Measurements from ENCODE around the gene BTNL9. TPM values are rescaled to one million over a fixed set of nuclear protein-coding genes. Genes with fewer than 3 reads are reported as not detected.

BTNL9 gene
- total and polyA plus RNA-seq, 2 of the 13 experiments (the other 11 are each of a cell fraction or from before 2014, with no cell fraction given), result 0.13 TPM; not detected in 1

GRCh38 chr5:181105391-181106025, 65.4 kb downstream of the BTNL9 start (continued):
- TF ChIP-seq, protein P1, sequence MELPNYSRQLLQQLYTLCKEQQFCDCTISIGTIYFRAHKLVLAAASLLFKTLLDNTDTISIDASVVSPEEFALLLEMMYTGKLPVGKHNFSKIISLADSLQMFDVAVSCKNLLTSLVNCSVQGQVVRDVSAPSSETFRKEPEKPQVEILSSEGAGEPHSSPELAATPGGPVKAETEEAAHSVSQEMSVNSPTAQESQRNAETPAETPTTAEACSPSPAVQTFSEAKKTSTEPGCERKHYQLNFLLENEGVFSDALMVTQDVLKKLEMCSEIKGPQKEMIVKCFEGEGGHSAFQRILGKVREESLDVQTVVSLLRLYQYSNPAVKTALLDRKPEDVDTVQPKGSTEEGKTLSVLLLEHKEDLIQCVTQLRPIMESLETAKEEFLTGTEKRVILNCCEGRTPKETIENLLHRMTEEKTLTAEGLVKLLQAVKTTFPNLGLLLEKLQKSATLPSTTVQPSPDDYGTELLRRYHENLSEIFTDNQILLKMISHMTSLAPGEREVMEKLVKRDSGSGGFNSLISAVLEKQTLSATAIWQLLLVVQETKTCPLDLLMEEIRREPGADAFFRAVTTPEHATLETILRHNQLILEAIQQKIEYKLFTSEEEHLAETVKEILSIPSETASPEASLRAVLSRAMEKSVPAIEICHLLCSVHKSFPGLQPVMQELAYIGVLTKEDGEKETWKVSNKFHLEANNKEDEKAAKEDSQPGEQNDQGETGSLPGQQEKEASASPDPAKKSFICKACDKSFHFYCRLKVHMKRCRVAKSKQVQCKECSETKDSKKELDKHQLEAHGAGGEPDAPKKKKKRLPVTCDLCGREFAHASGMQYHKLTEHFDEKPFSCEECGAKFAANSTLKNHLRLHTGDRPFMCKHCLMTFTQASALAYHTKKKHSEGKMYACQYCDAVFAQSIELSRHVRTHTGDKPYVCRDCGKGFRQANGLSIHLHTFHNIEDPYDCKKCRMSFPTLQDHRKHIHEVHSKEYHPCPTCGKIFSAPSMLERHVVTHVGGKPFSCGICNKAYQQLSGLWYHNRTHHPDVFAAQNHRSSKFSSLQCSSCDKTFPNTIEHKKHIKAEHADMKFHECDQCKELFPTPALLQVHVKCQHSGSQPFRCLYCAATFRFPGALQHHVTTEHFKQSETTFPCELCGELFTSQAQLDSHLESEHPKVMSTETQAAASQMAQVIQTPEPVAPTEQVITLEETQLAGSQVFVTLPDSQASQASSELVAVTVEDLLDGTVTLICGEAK (IDR thresholded peaks at IDR 0.05), result no peak
- TF ChIP-seq, protein P1 (CRISPR knock-in tag; IDR thresholded peaks at IDR 0.05), result no peak
- TF ChIP-seq EP300 (IDR thresholded peaks at IDR 0.05; ENCODE audit: low read depth in 2 of 2, low read length in 2 of 2) (no peak), EP300 (CRISPR knock-in tag; IDR thresholded peaks at IDR 0.05; ENCODE audit: borderline replicate concordance) (no peak), AGO1 (IDR thresholded peaks at IDR 0.05; ENCODE audit: low read depth, low read length, poor library complexity, severe bottlenecking) (no peak), RBAK (CRISPR knock-in tag; IDR thresholded peaks at IDR 0.05) (no peak), ZNF235 (CRISPR knock-in tag; IDR thresholded peaks at IDR 0.05; ENCODE audit: borderline replicate concordance) (no peak), CHD4 (IDR thresholded peaks at IDR 0.05; ENCODE audit: borderline replicate concordance, low read length) (no peak), MZF1 (CRISPR knock-in tag; IDR thresholded peaks at IDR 0.05; ENCODE audit: borderline replicate concordance) (no peak), XRCC5 (optimal IDR thresholded peaks at IDR 0.05; ENCODE audit: low read length) (no peak), PCBP1 (IDR thresholded peaks at IDR 0.05; ENCODE audit: borderline replicate concordance, low read depth, low read length) (no peak)
- TF ChIP-seq, protein P2, sequence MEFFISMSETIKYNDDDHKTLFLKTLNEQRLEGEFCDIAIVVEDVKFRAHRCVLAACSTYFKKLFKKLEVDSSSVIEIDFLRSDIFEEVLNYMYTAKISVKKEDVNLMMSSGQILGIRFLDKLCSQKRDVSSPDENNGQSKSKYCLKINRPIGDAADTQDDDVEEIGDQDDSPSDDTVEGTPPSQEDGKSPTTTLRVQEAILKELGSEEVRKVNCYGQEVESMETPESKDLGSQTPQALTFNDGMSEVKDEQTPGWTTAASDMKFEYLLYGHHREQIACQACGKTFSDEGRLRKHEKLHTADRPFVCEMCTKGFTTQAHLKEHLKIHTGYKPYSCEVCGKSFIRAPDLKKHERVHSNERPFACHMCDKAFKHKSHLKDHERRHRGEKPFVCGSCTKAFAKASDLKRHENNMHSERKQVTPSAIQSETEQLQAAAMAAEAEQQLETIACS (CRISPR knock-in tag; IDR thresholded peaks at IDR 0.05), result no peak
